ENCODE results near the gene PNLIPRP3. TPM values are rescaled to one million over a fixed set of nuclear protein-coding genes. Genes with fewer than 3 reads are reported as not detected.

PNLIPRP3 gene
- not detected in 2 replicates for total RNA-seq

DNA sequence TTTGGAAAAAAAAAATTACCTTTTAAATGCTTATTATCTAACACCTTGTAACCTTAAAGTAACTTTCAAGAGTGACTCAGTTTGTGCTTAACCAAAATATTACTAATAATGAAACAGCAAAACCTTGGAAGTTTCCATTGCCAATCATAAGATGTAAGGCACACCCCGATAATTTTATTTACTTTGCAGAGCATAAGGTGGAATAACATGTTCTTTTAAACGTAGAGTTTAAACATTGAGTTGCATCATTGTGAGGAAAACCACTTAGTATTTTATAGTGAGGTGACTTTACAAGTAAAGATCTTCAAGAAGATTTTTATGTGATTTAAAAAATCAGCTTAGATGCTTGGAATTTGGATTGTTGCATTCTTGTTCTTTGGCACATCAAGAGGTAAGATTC lies at the start of gene PNLIPRP3:
Gene PNLIPRP3, plus strand, starts transcription at position 177 of the 400 bp plus-strand sequence. Its CDS starts 166 bp downstream, at position 343.

Other genes with a start within 250 kb of the PNLIPRP3 start
- gene GFRA1, start 154.6 kb upstream of the PNLIPRP3 start, total RNA-seq, result 0.36 and 5.8 TPM in 2 replicates
- not detected in 2 replicates for gene CCDC172, start 103.4 kb upstream of the PNLIPRP3 start, total RNA-seq
- gene PNLIP, start 118.1 kb downstream of the PNLIPRP3 start, total RNA-seq, result not detected in 2 replicates
- gene PNLIPRP1, start 163.1 kb downstream of the PNLIPRP3 start, total RNA-seq, result not detected in 2 replicates
- gene PNLIPRP2, start 193.1 kb downstream of the PNLIPRP3 start, total RNA-seq, result not detected in 2 replicates